Measurements from ENCODE around the gene TMPRSS5.

DNA sequence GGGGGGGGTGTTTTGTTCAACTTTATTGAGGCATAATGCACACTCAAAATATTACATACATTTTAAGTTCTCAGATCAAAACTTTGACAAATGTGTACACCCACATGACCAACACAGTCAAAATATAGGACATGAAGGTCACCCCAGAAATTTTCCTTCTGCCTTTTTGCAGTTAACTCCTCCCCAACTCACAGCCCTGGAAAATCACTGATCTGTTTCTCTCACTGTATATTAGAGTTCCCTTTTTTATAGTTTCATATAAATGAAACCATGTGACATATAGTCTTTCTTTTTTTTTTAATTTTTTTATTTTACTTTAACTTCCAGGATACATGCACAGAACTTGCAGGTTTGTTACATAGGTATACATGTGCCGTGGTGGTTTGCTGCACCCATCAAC lies 4.6 kb downstream of the TMPRSS5 start:
- TF ChIP-seq YY1 (IDR thresholded peaks at IDR 0.05; ENCODE audit: insufficient read depth, insufficient read length) (no peak), ZNF274 (IDR thresholded peaks at IDR 0.05; ENCODE audit: low read depth, low read length) (no peak)

Measured in NT2/D1 (cell line).